Body of pancreas (tissue), 4 donors: ENCODE measurements around the gene NRXN2.

Experiments used
- CTCF ChIP-seq, 7 experiments: fragments of 450-650 bp in 4 of 7; fragments of 200-600 bp in 3 of 7; sonication (generic) in 3 of 7; IDR thresholded peaks; one replicate each; pipeline ENCODE4 v1.5.1; 2016 to 2019; ENCODE audit warnings: antibody characterized with exemption in 7 of 7
- POLR2A ChIP-seq, 3 donors: fragments of 450-650 bp; IDR thresholded peaks; one replicate each; pipeline ENCODE4 v1.6.1; 2016; ENCODE audit warnings: antibody characterized with exemption in 3 of 3, mild to moderate bottlenecking in 2 of 3

- no peak for TF ChIP-seq POLR2A (IDR thresholded peaks at IDR 0.05)
- TF ChIP-seq CTCF (IDR thresholded peaks at IDR 0.05): no peak
These were observed 39.9 kb upstream of the NRXN2 start for GRCh38 chr11:64762674-64763525.
